SK-N-SH (cell line): ENCODE measurements around the gene BAHCC1. TPM values are rescaled to one million over a fixed set of nuclear protein-coding genes. Genes with fewer than 3 reads are reported as not detected.

Experiments used
- CTCF ChIA-PET: fragments of 300-600, 350-600 bp; formaldehyde crosslinking; extraction: SDS; loops from one replicate; lab custom pipeline; 2021; lab: Yijun Ruan, JAX
- POLR2A ChIA-PET: fragments of 350-600 bp; sonication (Branson Sonifier 250); formaldehyde crosslinking; extraction: SDS; loops from one replicate; lab custom pipeline; 2020; ENCODE audit warnings: antibody characterized with exemption, inconsistent platforms; lab: Yijun Ruan, JAX
- DNase-seq: peaks from one replicate; pipeline ENCODE4 v3.0.0; 2012
- H2AFZ ChIP-seq: fragments of 200-600 bp; sonication (generic); 2 replicates; pipeline ENCODE4 v1.8.1; 2016; ENCODE audit warnings: antibody characterized with exemption, mild to moderate bottlenecking, low read depth
- H3F3A ChIP-seq: fragments of 200-600 bp; sonication (generic); replicated peaks from 2 replicates; pipeline ENCODE3; 2016; ENCODE audit warnings: antibody characterized with exemption, mild to moderate bottlenecking; ENCODE audit not compliant: insufficient read depth
- H3K27ac ChIP-seq, 2 experiments: fragments of 200-500 bp in 1 of 2; fragments of 200-600 bp in 1 of 2; sonication (Bioruptor generic) in 1 of 2; sonication (generic), shearing (Covaris generic) in 1 of 2; 2 replicates each; pipeline versions ENCODE4 v1.5.1 to v1.6.1; 2014 to 2016; ENCODE audit warnings: low read depth in 2 of 2, inconsistent platforms in 1 of 2, low read length in 1 of 2, mild to moderate bottlenecking in 1 of 2, mixed read lengths in 1 of 2
- H3K27me3 ChIP-seq: fragments of 200-600 bp; sonication (generic), shearing (Covaris generic); 2 replicates; pipeline ENCODE4 v1.6.1; 2016; ENCODE audit warnings: mixed run types; ENCODE audit not compliant: insufficient read depth
- H3K36me3 ChIP-seq, 2 experiments: fragments of 200-500 bp in 1 of 2; fragments of 200-600 bp in 1 of 2; sonication (Bioruptor generic) in 1 of 2; sonication (generic) in 1 of 2; replicated peaks in 1 of 2; 2 replicates each; pipeline versions ENCODE3 to v1.5.1; 2014 to 2016; ENCODE audit warnings: low read length in 1 of 2, mild to moderate bottlenecking in 1 of 2; ENCODE audit not compliant: insufficient read depth in 2 of 2, control insufficient read depth in 1 of 2
- H3K4me1 ChIP-seq, 2 experiments: fragments of 200-500 bp in 1 of 2; fragments of 200-600 bp in 1 of 2; sonication (Bioruptor generic) in 1 of 2; sonication (generic), shearing (Covaris generic) in 1 of 2; 2 replicates each; pipeline versions ENCODE4 v1.5.1 to v1.6.1; 2014 to 2016; ENCODE audit warnings: low read depth in 1 of 2, low read length in 1 of 2, mixed run types in 1 of 2; ENCODE audit not compliant: insufficient read depth in 2 of 2, control insufficient read depth in 1 of 2
- H3K4me2 ChIP-seq: fragments of 200-600 bp; sonication (generic), shearing (Covaris generic); 2 replicates; pipeline ENCODE4 v1.6.1; 2017; ENCODE audit warnings: mixed run types
- H3K4me3 ChIP-seq, 2 experiments: fragments of 200-500 bp in 1 of 2; fragments of 200-600 bp in 1 of 2; sonication (Bioruptor generic) in 1 of 2; sonication (generic), shearing (Covaris generic) in 1 of 2; 2 replicates each; pipeline versions ENCODE4 v1.5.1 to v1.8.1; 2014 to 2016; ENCODE audit warnings: low read depth in 2 of 2, inconsistent platforms in 1 of 2, low read length in 1 of 2, mild to moderate bottlenecking in 1 of 2, mixed read lengths in 1 of 2, moderate library complexity in 1 of 2
- H3K79me2 ChIP-seq: fragments of 200-600 bp; sonication (generic); 2 replicates; pipeline ENCODE4 v1.8.1; 2017; ENCODE audit warnings: mild to moderate bottlenecking; ENCODE audit not compliant: insufficient read depth
- H3K9ac ChIP-seq: fragments of 200-600 bp; sonication (generic); 2 replicates; pipeline ENCODE4 v1.6.1; 2017; ENCODE audit warnings: mixed run types
- H3K9me2 ChIP-seq: fragments of 200-600 bp; sonication (generic); 2 replicates; pipeline ENCODE4 v1.6.1; 2017; ENCODE audit warnings: mixed run types
- H3K9me3 ChIP-seq: fragments of 200-600 bp; sonication (generic); 2 replicates; pipeline ENCODE4 v1.6.1; 2017; ENCODE audit warnings: mixed run types, mild to moderate bottlenecking, moderate library complexity
- H4K20me1 ChIP-seq: fragments of 200-600 bp; sonication (generic); 2 replicates; pipeline ENCODE4 v1.6.1; 2017; ENCODE audit warnings: mild to moderate bottlenecking, mixed run types; ENCODE audit not compliant: insufficient read depth
- CHD2 ChIP-seq: fragments of 150-350 bp; IDR thresholded peaks from 2 replicates; pipeline ENCODE4 v1.6.1; 2018; ENCODE audit warnings: low read length; ENCODE audit not compliant: partially characterized antibody
- ELF1 ChIP-seq: IDR thresholded peaks from 2 replicates; pipeline ENCODE4 v1.4.0; 2012
- EP300 ChIP-seq, 2 experiments: IDR thresholded peaks; 2 replicates each; pipeline versions ENCODE4 v1.4.0 to v1.6.1; 2012; ENCODE audit warnings: borderline replicate concordance in 1 of 2, low read depth in 1 of 2, low read length in 1 of 2
- FOSL2 ChIP-seq: IDR thresholded peaks from 2 replicates; pipeline ENCODE4 v1.4.0; 2012; ENCODE audit warnings: low read depth, mild to moderate bottlenecking, moderate library complexity, borderline replicate concordance
- FOXM1 ChIP-seq: IDR thresholded peaks from 2 replicates; pipeline ENCODE4 v1.4.0; 2012; ENCODE audit warnings: low read depth, mild to moderate bottlenecking
- GATA2 ChIP-seq: sonication (generic); formaldehyde crosslinking; IDR thresholded peaks from 2 replicates; pipeline ENCODE4 v1.5.0; 2020; ENCODE audit warnings: mild to moderate bottlenecking, missing genetic modification reagents
- JUND ChIP-seq: IDR thresholded peaks from 2 replicates; pipeline ENCODE4 v1.4.0; 2012
- MXI1 ChIP-seq: IDR thresholded peaks from 2 replicates; pipeline ENCODE4 v1.6.1; 2012; ENCODE audit warnings: mild to moderate bottlenecking, low read depth, low read length, improper control_type of control experiment
- POLR2AphosphoS5 ChIP-seq: IDR thresholded peaks from 2 replicates; pipeline ENCODE4 v1.6.1; 2012; ENCODE audit warnings: low read depth, low read length
- SIN3A ChIP-seq: IDR thresholded peaks from 2 replicates; pipeline ENCODE4 v1.6.1; 2012; ENCODE audit warnings: low read depth, mild to moderate bottlenecking, low read length, moderate library complexity, borderline replicate concordance
- SMC3 ChIP-seq: IDR thresholded peaks from 2 replicates; pipeline ENCODE4 v1.6.1; 2012; ENCODE audit warnings: low read depth, low read length, improper control_type of control experiment
- TAF1 ChIP-seq: IDR thresholded peaks from 2 replicates; pipeline ENCODE4 v1.6.1; 2012; ENCODE audit warnings: low read depth, mild to moderate bottlenecking, low read length, moderate library complexity, borderline replicate concordance
- TCF12 ChIP-seq: IDR thresholded peaks from 2 replicates; pipeline ENCODE4 v1.4.0; 2012
- TEAD4 ChIP-seq: IDR thresholded peaks from 2 replicates; pipeline ENCODE4 v1.4.0; 2012; ENCODE audit warnings: mild to moderate bottlenecking, borderline replicate concordance; ENCODE audit not compliant: insufficient read depth
- USF2 ChIP-seq: fragments of 150-350 bp; IDR thresholded peaks from 2 replicates; pipeline ENCODE4 v1.6.1; 2017; ENCODE audit warnings: antibody characterized with exemption, low read length, low read depth, borderline replicate concordance
- WGBS: methylation state at CpG from one replicate; pipeline ENCODE4 v1.1.6; 2017; ENCODE audit warnings: low lambda C conversion rate; 5-methylcytosine and 5-hydroxymethylcytosine counted together
- polyA plus RNA-seq, 3 experiments: library from polyadenylated mRNA; depleted of rRNA; stranded (reverse); fragments of >200 nt; gene quantifications; 2 replicates each; pipeline ENCODE4 v1.2.3, GENCODE V29; 2012
- TF ChIP-seq, protein P1 (sequence below): IDR thresholded peaks from 2 replicates; pipeline ENCODE4 v1.6.1; 2012; ENCODE audit warnings: mild to moderate bottlenecking, low read depth, low read length, moderate library complexity
- TF ChIP-seq, protein P2 (sequence below): fragments of 200-600 bp; sonication (generic); IDR thresholded peaks from 2 replicates; pipeline ENCODE4 v1.6.1; 2017; ENCODE audit warnings: antibody characterized with exemption, mild to moderate bottlenecking, moderate library complexity
- TF ChIP-seq, protein P3 (sequence below): fragments of 150-350 bp; IDR thresholded peaks from 2 replicates; pipeline ENCODE4 v1.6.1; 2016; ENCODE audit warnings: mild to moderate bottlenecking, low read depth, low read length

The BAHCC1 gene
- polyA plus RNA-seq, 1 of the 3 experiments (the other 2 are of a cell fraction) = 6.4 TPM

- TF ChIP-seq, protein P1, sequence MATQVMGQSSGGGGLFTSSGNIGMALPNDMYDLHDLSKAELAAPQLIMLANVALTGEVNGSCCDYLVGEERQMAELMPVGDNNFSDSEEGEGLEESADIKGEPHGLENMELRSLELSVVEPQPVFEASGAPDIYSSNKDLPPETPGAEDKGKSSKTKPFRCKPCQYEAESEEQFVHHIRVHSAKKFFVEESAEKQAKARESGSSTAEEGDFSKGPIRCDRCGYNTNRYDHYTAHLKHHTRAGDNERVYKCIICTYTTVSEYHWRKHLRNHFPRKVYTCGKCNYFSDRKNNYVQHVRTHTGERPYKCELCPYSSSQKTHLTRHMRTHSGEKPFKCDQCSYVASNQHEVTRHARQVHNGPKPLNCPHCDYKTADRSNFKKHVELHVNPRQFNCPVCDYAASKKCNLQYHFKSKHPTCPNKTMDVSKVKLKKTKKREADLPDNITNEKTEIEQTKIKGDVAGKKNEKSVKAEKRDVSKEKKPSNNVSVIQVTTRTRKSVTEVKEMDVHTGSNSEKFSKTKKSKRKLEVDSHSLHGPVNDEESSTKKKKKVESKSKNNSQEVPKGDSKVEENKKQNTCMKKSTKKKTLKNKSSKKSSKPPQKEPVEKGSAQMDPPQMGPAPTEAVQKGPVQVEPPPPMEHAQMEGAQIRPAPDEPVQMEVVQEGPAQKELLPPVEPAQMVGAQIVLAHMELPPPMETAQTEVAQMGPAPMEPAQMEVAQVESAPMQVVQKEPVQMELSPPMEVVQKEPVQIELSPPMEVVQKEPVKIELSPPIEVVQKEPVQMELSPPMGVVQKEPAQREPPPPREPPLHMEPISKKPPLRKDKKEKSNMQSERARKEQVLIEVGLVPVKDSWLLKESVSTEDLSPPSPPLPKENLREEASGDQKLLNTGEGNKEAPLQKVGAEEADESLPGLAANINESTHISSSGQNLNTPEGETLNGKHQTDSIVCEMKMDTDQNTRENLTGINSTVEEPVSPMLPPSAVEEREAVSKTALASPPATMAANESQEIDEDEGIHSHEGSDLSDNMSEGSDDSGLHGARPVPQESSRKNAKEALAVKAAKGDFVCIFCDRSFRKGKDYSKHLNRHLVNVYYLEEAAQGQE = no peak
- no peak for TF ChIP-seq FOXM1
- TF ChIP-seq CHD2 = no peak
- TF ChIP-seq JUND = no peak
- TF ChIP-seq SIN3A = no peak
- TF ChIP-seq SMC3 = no peak
- no peak for TF ChIP-seq EP300 (IDR thresholded peaks at IDR 0.05; ENCODE audit: borderline replicate concordance in 1 of 2, low read depth in 1 of 2, low read length in 1 of 2)
- TF ChIP-seq, all 33 proteins: peak for 0
These were observed 7.1 kb upstream of the BAHCC1 start (continued) for GRCh38 chr17:81388091-81388611.

- Histone ChIP-seq H3K79me2 (peaks cover 21% of the 10 kb centered on the region), H3K9ac (no peak overlapping the region), H3K36me3 (no peaks in the 10 kb centered on the region), H3K4me1 (peaks cover 19 to 62% of the 10 kb centered on the region in 2 experiments; a peak in 2 of 4 replicates), H3K27ac (peak overlapping the region in 1 of 2 experiments; percentile 68; a peak in 2 of 4 replicates), H3K4me2 (no peak overlapping the region), H2AFZ (no peak overlapping the region), H3K27me3 (no peaks in the 10 kb centered on the region), H3F3A (peaks cover 15% of the 10 kb centered on the region), H3K4me3 (no peak overlapping the region), H4K20me1 (peaks cover 27% of the 10 kb centered on the region), H3K9me2 (no peaks in the 10 kb centered on the region), H3K9me3 (no peaks in the 10 kb centered on the region)
- 83% methylated on average over 13 of the region's 19 CpGs for WGBS
- POLR2A ChIA-PET = no interaction called here
- CTCF ChIA-PET = interaction anchor here (0.5 kb wide), 1 partner anchor 13 kb away, joined by 3 read pairs; no protein-coding TSS in a partner anchor
- DNase-seq = peak; percentile 81
- TF ChIP-seq, protein P1 = no peak
- TF ChIP-seq POLR2AphosphoS5 (no peak), MXI1 (0 out of 2 replicates have a peak, but pooled peaks have one; percentile 50), SMC3 (0 out of 2 replicates have a peak, but pooled peaks have one; percentile 0), GATA2 (CRISPR knock-in tag) (no peak), TEAD4 (no peak), USF2 (no peak), TCF12 (no peak), FOSL2 (no peak), TAF1 (no peak), CHD2 (no peak), ELF1 (no peak)
- TF ChIP-seq, protein P2, sequence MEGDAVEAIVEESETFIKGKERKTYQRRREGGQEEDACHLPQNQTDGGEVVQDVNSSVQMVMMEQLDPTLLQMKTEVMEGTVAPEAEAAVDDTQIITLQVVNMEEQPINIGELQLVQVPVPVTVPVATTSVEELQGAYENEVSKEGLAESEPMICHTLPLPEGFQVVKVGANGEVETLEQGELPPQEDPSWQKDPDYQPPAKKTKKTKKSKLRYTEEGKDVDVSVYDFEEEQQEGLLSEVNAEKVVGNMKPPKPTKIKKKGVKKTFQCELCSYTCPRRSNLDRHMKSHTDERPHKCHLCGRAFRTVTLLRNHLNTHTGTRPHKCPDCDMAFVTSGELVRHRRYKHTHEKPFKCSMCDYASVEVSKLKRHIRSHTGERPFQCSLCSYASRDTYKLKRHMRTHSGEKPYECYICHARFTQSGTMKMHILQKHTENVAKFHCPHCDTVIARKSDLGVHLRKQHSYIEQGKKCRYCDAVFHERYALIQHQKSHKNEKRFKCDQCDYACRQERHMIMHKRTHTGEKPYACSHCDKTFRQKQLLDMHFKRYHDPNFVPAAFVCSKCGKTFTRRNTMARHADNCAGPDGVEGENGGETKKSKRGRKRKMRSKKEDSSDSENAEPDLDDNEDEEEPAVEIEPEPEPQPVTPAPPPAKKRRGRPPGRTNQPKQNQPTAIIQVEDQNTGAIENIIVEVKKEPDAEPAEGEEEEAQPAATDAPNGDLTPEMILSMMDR = no peak
- TF ChIP-seq, protein P3, sequence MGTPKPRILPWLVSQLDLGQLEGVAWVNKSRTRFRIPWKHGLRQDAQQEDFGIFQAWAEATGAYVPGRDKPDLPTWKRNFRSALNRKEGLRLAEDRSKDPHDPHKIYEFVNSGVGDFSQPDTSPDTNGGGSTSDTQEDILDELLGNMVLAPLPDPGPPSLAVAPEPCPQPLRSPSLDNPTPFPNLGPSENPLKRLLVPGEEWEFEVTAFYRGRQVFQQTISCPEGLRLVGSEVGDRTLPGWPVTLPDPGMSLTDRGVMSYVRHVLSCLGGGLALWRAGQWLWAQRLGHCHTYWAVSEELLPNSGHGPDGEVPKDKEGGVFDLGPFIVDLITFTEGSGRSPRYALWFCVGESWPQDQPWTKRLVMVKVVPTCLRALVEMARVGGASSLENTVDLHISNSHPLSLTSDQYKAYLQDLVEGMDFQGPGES = no peak
These were observed 6.5 kb upstream of the BAHCC1 start for GRCh38 chr17:81388612-81389367.
